NCI-H146 (cell line): Measurements from ENCODE around the gene CCDC178.
"Not testable (repeated sequence)": the region's sequence is repeated elsewhere in the genome, so short reads cannot be mapped to it uniquely, and the experiment has no call there.

Experiments
- DNase-seq: peaks from one replicate; lab custom pipeline; 2025; lab: John Stamatoyannopoulos, UW

CCDC178 gene

GRCh38 chr18:33440060-33441043 is at the start of gene CCDC178:
CCDC178 (minus strand) TSS chr18:33440721; CDS start chr18:33412088, 28,633 bp downstream.
- peak; percentile 80 for DNase-seq

DNA sequence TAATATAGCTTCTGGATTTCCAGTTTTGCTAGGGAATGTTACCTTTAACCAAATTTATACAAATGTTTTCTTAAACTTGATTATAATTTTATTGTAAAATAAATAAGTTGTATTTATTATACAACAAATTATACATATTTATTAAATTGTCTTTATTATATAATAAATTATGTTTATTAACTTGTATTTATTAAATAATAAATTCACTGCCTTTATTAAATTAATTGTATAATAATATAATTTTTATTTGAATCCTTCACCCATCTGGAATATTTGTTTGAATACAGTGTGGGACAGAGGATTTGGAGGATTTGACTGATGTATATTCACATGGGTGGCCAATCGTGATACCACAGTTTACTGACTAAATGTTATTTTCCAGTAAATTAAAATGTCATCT is 43.4 kb upstream of the CCDC178 start:
- DNase-seq: no peak

DNA sequence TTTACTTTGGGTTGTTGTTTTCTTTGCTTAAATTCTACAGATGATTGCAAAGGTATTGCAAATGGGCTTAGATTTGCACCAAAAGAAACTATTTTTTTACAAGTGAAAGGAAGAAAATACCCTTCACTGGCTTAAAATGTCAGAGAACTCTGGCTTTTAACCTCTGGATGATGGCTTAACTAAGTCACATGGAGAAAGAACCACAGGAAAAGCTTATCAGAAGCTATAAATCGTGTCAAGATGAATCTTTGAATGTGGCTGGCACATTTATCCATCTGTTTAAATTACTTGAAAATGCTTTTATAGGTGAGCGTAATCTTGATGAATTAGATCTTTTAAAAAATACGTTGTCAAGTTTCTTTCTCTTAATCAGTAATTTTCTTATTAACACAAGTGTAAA is 32.0 kb upstream of the CCDC178 start:
- no peak for DNase-seq

- DNase-seq: no peak
Observed at GRCh38 chr18:33470216-33470615, 29.7 kb upstream of the CCDC178 start.

DNA sequence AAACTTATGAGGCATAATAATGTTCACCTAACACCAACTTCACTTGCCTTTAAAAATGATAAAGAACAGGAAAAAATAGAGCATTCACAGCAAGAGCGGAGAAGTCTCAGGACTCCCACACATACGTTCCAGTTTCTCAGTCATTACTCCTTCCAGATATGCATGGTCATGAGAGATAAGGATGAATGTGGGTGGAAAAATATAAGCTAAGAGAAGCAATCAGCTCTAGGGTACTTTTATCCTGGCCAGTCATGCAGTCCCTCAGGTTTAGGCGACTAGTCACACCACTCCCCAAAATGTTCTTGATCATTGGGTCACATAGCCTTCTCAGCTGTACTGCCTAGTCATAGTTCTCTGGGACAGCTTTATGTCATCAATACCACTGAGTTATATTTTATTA is 29.2 kb upstream of the CCDC178 start:
- no peak for DNase-seq

- DNase-seq: no peak
Observed at GRCh38 chr18:33467531-33467930, 27.0 kb upstream of the CCDC178 start.

GRCh38 chr18:33466822-33467221 is 26.3 kb upstream of the CCDC178 start:
- DNase-seq: no peak

DNA sequence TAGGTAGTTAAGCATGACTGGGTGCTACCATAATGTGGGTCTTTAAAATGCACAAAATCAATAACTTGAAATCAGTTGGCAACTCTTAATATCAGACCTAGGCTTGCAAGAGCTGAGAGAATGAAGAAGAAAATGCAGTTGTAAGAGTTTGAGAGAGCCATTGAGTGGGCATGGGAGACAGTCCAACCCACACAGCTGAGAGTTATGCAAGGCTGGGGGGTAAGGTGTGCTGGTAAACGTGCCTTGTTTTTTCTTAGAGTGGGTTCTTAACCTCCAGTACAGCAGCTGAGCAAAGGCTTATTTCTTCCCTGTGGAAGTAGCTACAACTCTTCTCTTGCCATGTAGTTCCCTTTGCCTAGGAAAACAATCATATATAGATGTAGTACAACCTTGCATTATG is 20.2 kb upstream of the CCDC178 start:
- DNase-seq: no peak

DNA sequence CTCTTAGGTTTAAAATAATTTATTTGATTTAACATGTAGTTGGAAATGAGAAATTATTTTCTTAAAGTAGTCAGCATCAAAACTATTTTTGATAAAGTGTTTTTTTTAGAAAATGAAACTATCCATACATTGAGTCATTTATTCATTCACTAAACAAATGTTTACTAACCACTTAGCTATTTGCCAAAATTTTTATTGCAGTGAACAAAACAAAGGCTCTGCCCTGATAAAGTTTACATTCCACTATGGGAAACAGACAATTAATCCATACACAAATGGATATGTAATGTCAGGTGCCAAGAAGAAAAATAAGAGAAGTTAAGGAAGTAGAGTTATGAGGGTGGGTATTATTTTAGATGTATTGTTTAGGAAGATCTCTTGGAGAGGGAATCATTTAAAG is 19.1 kb upstream of the CCDC178 start:
- DNase-seq: no peak

GRCh38 chr18:33446604-33447003 is 6.1 kb upstream of the CCDC178 start:
- DNase-seq: no peak

GRCh38 chr18:33444709-33445108 is 4.2 kb upstream of the CCDC178 start:
- no peak for DNase-seq

- DNase-seq: no peak
Observed at GRCh38 chr18:33432857-33433256, 7.7 kb downstream of the CCDC178 start.

DNA sequence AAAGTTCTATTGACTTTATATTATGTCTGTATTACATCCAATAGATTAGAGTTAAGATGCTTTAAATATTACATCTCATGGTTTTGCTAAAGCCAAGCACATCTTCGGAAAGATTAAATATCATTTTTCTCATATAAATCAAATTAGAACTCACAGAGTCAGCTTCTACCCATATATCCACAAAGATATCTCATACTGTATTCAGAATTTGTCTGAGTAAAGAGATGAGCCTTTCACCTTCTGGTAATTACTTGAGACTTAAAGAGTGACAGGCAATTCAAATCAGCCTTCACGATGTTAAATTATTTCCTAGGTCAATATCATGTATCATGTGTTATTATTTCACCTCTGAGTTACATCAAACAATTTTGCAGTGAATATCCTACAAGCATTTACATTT is 13.0 kb downstream of the CCDC178 start:
- DNase-seq: no peak

DNA sequence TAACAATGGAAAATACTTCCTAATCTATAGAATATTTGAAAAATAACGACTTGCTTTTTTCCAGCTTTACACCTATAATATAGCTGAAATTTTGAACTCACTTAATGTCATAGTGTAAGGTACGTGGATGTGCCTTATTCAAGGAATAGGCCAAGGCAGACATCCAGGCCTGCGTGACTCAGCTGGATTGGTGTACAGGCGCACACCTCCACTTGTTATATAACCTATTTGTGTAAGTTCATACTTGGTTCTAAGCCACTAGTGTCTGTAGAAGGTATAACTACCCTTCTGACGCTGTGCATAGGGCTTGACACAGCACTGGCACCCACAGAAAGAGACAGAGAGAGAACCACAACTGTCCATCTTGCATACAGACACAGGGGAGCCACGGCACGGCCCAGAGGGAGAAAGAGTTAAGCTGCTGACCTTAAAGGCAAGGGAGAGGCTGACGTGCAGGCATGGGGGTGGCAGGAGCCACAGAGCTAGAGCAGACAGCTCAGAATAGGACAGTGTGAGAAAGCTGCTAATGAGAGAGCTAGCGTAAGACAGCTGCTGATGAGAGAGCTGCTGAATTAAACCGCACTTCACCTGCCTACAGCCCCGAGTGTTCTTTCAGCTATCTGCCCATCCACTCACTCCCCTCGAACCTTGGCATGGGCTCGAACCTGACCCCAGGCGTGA is 16.1 kb downstream of the CCDC178 start:
- DNase-seq: peak; percentile 64

- no peak for DNase-seq
Observed at GRCh38 chr18:33421225-33421624, 19.3 kb downstream of the CCDC178 start.

- no peak for DNase-seq
Observed at GRCh38 chr18:33404244-33404873, 36.2 kb downstream of the CCDC178 start.

DNA sequence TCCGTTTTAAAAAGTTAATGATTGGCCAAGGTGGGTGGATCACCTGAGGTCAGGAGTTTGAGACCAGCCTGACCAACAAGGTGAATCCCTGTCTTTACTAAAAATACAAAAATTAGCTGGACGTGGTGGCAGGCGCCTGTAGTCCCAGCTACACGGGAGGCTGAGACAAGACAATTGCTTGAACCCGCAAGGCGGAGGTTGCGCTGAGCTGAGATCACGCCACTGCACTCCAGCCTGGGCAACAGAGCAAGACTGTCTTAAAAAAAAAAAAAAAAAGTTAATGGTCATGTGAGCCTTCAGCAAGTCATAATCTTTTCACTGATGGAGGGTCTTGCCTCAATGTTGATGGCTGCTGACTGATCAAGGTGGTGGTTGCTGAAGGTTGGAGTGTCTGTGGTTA is 41.6 kb downstream of the CCDC178 start:
- DNase-seq: not testable (repeated sequence)

- DNase-seq: no peak
Observed at GRCh38 chr18:33375829-33376228, 64.7 kb downstream of the CCDC178 start.

DNA sequence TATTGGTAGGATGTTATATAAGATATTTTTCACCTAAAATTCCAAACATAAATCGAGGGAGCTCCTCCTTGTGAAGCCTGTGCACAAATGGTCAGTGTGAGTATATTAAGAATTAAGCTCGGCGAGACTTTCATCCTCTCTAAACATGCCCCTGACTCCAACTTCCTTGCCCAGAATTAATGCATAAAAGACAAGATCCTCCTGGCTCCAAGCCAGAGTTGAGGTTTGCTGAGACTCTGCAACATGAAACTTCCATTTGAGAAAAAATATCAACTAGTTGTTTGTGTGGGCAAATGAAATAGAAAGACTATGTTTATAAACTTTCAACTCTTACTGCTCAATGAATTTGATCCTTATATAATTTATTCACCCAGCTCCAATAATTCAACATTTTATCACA is 68.1 kb downstream of the CCDC178 start:
- no peak for DNase-seq

DNA sequence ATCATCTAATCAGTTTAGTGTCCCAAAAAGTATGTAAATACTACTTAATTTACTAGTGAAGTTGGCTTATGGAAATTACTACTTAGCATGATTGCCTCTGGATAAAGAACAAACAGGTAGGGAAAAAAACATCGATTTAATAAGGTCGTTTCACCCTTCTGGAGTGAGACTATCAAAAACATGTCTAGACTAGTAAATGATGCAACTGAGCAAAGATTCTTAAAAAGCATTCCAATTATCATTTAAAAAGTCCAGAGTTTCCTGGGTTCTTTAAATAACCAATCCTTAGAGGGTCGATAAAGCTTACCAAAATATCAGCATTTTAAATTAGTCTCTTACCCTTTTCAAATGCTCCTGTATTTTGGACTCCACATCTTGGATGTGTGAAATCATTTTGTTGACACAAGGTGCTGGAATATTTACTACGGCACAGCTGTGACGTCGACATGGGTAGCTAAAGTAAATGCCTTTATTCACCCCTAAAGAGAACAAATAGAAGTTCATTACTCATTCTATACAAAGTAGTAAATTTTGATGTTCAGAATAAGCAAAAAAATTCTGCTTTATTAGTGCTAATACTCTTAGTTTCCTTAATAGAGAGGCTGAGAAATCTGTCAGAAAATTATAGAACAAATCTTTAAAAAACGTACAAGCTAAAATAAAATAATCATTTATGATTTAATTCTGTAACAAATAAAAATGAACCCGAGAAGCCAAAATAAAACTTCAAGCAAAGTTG is 70.6 kb downstream of the CCDC178 start:
- DNase-seq: no peak

- DNase-seq: no peak
Observed at GRCh38 chr18:33356735-33357134, 83.8 kb downstream of the CCDC178 start.

- no peak for DNase-seq
Observed at GRCh38 chr18:33355756-33356155, 84.8 kb downstream of the CCDC178 start.
